ENCODE results near the gene METTL21A. TPM values are rescaled to one million over a fixed set of nuclear protein-coding genes. Genes with fewer than 3 reads are reported as not detected.

Gene METTL21A
- total RNA-seq (2021; ENCODE audit: unreplicated experiment) (20.9 TPM), Bru-seq, nascent RNA (percentile 56 among the genes with signal in this experiment), BruChase-seq, experiment 1, labeled RNA remaining after a 2-hour chase (percentile 57 among the genes with signal in this experiment), BruChase-seq, experiment 2, labeled RNA remaining after a 6-hour chase (percentile 58 among the genes with signal in this experiment)
- polyA plus RNA-seq (2012; ENCODE audit: insufficient read length), result 17.3 TPM
- long read RNA-seq, full-length matches to known transcripts, result 12 of 24 reads
- long read RNA-seq, partial matches to known transcripts, result 7 of 24 reads
- long read RNA-seq, other reads (novel, unspliced or antisense), result 5 of 24 reads

DNA sequence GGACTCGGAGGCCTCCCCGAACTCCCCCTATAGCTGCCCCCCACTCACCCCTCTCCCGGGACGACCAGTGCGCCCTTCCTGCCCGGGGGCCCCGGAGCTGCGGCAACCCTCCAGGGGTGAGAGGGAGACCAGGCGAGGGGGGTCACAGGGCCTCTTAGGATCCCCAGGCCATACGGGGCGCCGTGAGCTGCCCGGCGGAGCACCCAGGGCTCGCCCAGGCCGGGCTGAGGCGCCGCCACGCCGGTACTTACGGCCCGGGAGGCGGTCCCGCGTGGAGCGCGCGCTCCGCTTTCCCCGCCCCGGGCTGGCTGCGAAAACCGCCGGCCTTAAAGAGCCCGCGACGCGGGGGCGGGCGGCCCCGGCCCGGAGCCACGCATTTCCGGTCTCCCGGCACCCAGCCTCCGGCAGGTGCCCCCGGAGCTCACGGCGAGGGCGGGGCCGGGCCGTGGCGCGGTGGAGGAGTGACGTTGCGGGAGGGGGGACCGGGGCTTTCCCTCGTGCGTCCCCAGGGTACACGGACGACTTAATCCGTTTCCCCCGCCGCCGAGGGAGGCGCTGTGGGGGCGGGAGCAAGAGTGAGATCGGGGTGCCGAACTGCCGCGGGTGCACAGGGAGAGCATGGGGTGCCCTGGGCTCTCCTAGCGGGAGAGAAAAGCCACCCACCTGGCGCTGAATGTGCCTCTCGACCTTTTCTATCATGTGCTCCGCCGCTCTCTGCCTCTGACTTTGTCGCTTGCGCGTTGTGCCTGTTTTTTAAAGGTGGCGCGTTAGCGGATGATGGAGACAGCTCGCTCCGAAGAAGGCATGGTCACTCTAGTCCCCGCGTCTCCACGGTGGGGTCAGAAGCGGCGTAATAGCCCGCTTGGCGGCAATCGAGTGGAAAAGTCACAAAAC is at the start of gene METTL21A:
TSS of gene METTL21A (minus strand) at position 381 of the 894 bp plus-strand sequence. CDS start 1,019 bp downstream, outside the sequence.
- ChIA-PET CTCF (interaction anchor here (1.5 kb wide), 1 partner anchor 109 kb away, joined by 4 read pairs; no protein-coding TSS in a partner anchor), POLR2A (interaction anchor here (0.6 kb wide), 1 partner anchor 110 kb away, joined by 3 read pairs; no protein-coding TSS in a partner anchor)
- BruUV-seq (replicated peaks), result no TSS peak
- ATAC-seq (peak; percentile 86), DNase-seq (ENCODE audit: low read depth, low spot score) (no peak)
- Histone ChIP-seq H3K27me3 (ENCODE audit: control insufficient read depth, insufficient read depth, low read length) (no peaks in the 10 kb centered on the region), H3K4me3 (ENCODE audit: low read depth in 2 of 2, low read length in 2 of 2) (peak within 1 kb of the TSS; percentile 77 to 91), H3K36me3 (ENCODE audit: control insufficient read depth, insufficient read depth, low read length) (peaks cover 3% of the 10 kb centered on the region; the same call in 1 of the 2 replicates), H3K4me1 (ENCODE audit: control insufficient read depth, insufficient read depth, low read length) (peaks cover 7% of the 10 kb centered on the region; the same call in 1 of the 2 replicates), H3K27ac (ENCODE audit: low read length) (peak within 1 kb of the TSS; percentile 81), H3K9me3 (ENCODE audit: control insufficient read depth, insufficient read depth, low read depth, low read length) (no peaks in the 10 kb centered on the region)
- peak; percentile 46; the same call in 1 of the 2 replicates for TF ChIP-seq TCF7L2 (IDR thresholded peaks at IDR 0.05; ENCODE audit: low read depth, low read length)
- peak; percentile 58 for TF ChIP-seq POLR2AphosphoS5 (IDR thresholded peaks at IDR 0.05; ENCODE audit: low read depth, low read length)
- TF ChIP-seq, protein P1, sequence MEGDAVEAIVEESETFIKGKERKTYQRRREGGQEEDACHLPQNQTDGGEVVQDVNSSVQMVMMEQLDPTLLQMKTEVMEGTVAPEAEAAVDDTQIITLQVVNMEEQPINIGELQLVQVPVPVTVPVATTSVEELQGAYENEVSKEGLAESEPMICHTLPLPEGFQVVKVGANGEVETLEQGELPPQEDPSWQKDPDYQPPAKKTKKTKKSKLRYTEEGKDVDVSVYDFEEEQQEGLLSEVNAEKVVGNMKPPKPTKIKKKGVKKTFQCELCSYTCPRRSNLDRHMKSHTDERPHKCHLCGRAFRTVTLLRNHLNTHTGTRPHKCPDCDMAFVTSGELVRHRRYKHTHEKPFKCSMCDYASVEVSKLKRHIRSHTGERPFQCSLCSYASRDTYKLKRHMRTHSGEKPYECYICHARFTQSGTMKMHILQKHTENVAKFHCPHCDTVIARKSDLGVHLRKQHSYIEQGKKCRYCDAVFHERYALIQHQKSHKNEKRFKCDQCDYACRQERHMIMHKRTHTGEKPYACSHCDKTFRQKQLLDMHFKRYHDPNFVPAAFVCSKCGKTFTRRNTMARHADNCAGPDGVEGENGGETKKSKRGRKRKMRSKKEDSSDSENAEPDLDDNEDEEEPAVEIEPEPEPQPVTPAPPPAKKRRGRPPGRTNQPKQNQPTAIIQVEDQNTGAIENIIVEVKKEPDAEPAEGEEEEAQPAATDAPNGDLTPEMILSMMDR (IDR thresholded peaks at IDR 0.05), result no peak
- TF ChIP-seq, protein P2, sequence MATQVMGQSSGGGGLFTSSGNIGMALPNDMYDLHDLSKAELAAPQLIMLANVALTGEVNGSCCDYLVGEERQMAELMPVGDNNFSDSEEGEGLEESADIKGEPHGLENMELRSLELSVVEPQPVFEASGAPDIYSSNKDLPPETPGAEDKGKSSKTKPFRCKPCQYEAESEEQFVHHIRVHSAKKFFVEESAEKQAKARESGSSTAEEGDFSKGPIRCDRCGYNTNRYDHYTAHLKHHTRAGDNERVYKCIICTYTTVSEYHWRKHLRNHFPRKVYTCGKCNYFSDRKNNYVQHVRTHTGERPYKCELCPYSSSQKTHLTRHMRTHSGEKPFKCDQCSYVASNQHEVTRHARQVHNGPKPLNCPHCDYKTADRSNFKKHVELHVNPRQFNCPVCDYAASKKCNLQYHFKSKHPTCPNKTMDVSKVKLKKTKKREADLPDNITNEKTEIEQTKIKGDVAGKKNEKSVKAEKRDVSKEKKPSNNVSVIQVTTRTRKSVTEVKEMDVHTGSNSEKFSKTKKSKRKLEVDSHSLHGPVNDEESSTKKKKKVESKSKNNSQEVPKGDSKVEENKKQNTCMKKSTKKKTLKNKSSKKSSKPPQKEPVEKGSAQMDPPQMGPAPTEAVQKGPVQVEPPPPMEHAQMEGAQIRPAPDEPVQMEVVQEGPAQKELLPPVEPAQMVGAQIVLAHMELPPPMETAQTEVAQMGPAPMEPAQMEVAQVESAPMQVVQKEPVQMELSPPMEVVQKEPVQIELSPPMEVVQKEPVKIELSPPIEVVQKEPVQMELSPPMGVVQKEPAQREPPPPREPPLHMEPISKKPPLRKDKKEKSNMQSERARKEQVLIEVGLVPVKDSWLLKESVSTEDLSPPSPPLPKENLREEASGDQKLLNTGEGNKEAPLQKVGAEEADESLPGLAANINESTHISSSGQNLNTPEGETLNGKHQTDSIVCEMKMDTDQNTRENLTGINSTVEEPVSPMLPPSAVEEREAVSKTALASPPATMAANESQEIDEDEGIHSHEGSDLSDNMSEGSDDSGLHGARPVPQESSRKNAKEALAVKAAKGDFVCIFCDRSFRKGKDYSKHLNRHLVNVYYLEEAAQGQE (IDR thresholded peaks at IDR 0.05; ENCODE audit: insufficient read depth in 1 of 2, low read depth in 2 of 2, low read length in 1 of 2), result no peak
- TF ChIP-seq SIN3A (IDR thresholded peaks at IDR 0.05; ENCODE audit: borderline replicate concordance, insufficient read depth, low read depth, low read length), result peak; percentile 80; the same call in 1 of the 2 replicates
- intact Hi-C loops (cut with micrococcal nuclease; ENCODE audit: unreplicated experiment) (loop anchor here (5.0 to 10.0 kb wide), 3 partner anchors 87 to 107 kb away; partner anchors contain the start of gene CCNYL1), in situ Hi-C loops (cut with HindIII; ENCODE audit: low pct_unique_long_range_greater_than_20kb, low sequenced_read_pairs) (no loop called here)

DNA sequence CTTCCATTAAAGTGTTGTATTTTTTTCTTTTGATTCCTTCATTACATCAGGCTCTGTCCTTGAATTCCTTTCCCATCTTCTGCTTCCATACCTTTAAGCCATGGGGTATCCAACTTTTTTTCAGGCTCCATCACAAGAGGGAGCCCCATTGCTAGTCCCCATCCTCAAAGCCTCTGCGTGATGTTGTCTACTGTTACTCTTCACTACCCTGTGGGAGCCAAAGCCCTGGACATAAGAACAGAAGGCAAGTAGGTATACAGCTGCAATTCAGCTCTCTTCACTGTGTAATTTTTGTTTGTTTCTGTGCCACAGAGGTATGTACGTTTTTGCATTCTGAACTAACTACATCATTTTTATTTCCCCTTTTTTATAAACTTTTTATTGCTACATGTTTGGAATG is 49.6 kb upstream of the METTL21A start:
- BruUV-seq (replicated peaks), result no TSS peak
- no peak overlapping the region for H3K4me3 ChIP-seq (ENCODE audit: low read depth in 2 of 2, low read length in 2 of 2)
- ATAC-seq (peak; percentile 56; the same call in 1 of the 2 replicates), DNase-seq (ENCODE audit: low read depth, low spot score) (no peak)
- H3K4me1 ChIP-seq (ENCODE audit: control insufficient read depth, insufficient read depth, low read length), result peaks cover 4% of the 10 kb centered on the region; the same call in 1 of the 2 replicates
- ChIA-PET POLR2A (no interaction called here), CTCF (no interaction called here)
- TF ChIP-seq POLR2AphosphoS5 (IDR thresholded peaks at IDR 0.05; ENCODE audit: low read depth, low read length), result no peak
- TF ChIP-seq, protein P1 (IDR thresholded peaks at IDR 0.05), result no peak
- TF ChIP-seq SIN3A (IDR thresholded peaks at IDR 0.05; ENCODE audit: borderline replicate concordance, insufficient read depth, low read depth, low read length), result no peak
- TF ChIP-seq, protein P2 (IDR thresholded peaks at IDR 0.05; ENCODE audit: insufficient read depth in 1 of 2, low read depth in 2 of 2, low read length in 1 of 2), result no peak
- no peak for TF ChIP-seq TCF7L2 (IDR thresholded peaks at IDR 0.05; ENCODE audit: low read depth, low read length)
- no peaks in the 10 kb centered on the region for H3K9me3 ChIP-seq (ENCODE audit: control insufficient read depth, insufficient read depth, low read depth, low read length)
- no peak overlapping the region for H3K27ac ChIP-seq (ENCODE audit: low read length)
- in situ Hi-C loops (cut with HindIII; ENCODE audit: low pct_unique_long_range_greater_than_20kb, low sequenced_read_pairs) (no loop called here), intact Hi-C loops (cut with micrococcal nuclease; ENCODE audit: unreplicated experiment) (no loop called here)
- no peaks in the 10 kb centered on the region for H3K36me3 ChIP-seq (ENCODE audit: control insufficient read depth, insufficient read depth, low read length)
- H3K27me3 ChIP-seq (ENCODE audit: control insufficient read depth, insufficient read depth, low read length), result no peaks in the 10 kb centered on the region
